ENCODE data around the gene MMD. TPM values are rescaled to one million over a fixed set of nuclear protein-coding genes. Genes with fewer than 3 reads are reported as not detected.

MMD gene
- total and polyA plus RNA-seq, 9 of the 15 experiments (the other 6 are each of a cell fraction or from before 2014, with no cell fraction given) = 3.1 to 18.9 (median 10.7) TPM

DNA sequence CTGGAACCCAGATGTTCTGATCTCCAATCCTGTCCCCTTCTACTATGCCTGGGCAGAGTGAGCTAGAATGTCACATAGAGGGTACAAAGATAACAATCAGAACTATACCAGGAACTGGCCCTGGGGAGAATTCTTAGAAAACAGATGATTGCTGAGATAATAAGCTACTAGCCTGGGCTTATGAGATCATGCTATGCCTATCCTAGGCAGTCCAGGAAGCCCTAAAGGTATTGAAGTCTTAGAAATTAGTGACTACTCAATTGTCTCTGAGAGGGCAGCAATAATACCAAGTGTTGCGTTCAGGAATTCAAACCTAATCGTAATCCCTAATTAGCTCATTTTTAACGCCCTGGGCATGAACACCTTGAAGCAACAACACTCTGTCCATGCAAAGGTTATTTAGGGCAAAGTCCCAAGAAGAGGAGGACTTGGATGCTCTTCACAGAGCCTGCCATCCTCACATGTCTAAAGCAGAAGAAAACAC, 77.1 kb downstream of the MMD start (continued):
- TF ChIP-seq HOXB6 (CRISPR knock-in tag; IDR thresholded peaks at IDR 0.05; ENCODE audit: borderline replicate concordance) (no peak), ZNF584 (CRISPR knock-in tag; IDR thresholded peaks at IDR 0.05; ENCODE audit: low read depth) (peak; percentile 79; the same call in 1 of the 2 replicates), ZBTB7A (IDR thresholded peaks at IDR 0.05; ENCODE audit: borderline replicate concordance, control insufficient read depth, low read depth, low read length) (no peak), WHSC1 (IDR thresholded peaks at IDR 0.05; ENCODE audit: low read length) (no peak), ZSCAN29 (IDR thresholded peaks at IDR 0.05) (no peak), TBP (optimal IDR thresholded peaks at IDR 0.05; ENCODE audit: low read depth, low read length) (no peak), STAG1 (CRISPR knock-in tag; IDR thresholded peaks at IDR 0.05; ENCODE audit: borderline replicate concordance) (no peak), TEAD4 (IDR thresholded peaks at IDR 0.05; ENCODE audit: low read length) (peak; percentile 77), TEAD4 (CRISPR knock-in tag; IDR thresholded peaks at IDR 0.05; ENCODE audit: borderline replicate concordance) (no peak), ZNF184 (CRISPR knock-in tag; IDR thresholded peaks at IDR 0.05) (no peak), PHF20 (IDR thresholded peaks at IDR 0.05; ENCODE audit: partially characterized antibody) (no peak), SMC3 (conservative IDR thresholded peaks at IDR 0.05; ENCODE audit: insufficient read depth, low read depth, low read length) (no peak), GTF2F1 (IDR thresholded peaks at IDR 0.05; ENCODE audit: low read depth, low read length) (no peak), TCF3 (CRISPR knock-in tag; IDR thresholded peaks at IDR 0.05) (peak; percentile 58), POLR2AphosphoS5 (IDR thresholded peaks at IDR 0.05; ENCODE audit: control insufficient read depth, insufficient read depth, low read depth, low read length) (no peak), CHAMP1 (IDR thresholded peaks at IDR 0.05) (no peak), POU5F1 (IDR thresholded peaks at IDR 0.05; ENCODE audit: borderline replicate concordance, low read depth, low read length, partially characterized antibody) (no peak), HNRNPUL1 (IDR thresholded peaks at IDR 0.05; ENCODE audit: low read length) (no peak), TAL1 (IDR thresholded peaks at IDR 0.05) (peak; percentile 67), SIRT6 (IDR thresholded peaks at IDR 0.05; ENCODE audit: low read depth, low read length) (no peak), MCM5 (IDR thresholded peaks at IDR 0.05; ENCODE audit: low read depth) (no peak), ZNF174 (CRISPR knock-in tag; IDR thresholded peaks at IDR 0.05) (no peak), DIDO1 (tag; IDR thresholded peaks at IDR 0.05; ENCODE audit: low read depth) (no peak), SP1 (CRISPR knock-in tag; IDR thresholded peaks at IDR 0.05) (no peak), ASH1L (IDR thresholded peaks at IDR 0.05; ENCODE audit: borderline replicate concordance, low read depth, partially characterized antibody) (no peak), TCFL5 (CRISPR knock-in tag; conservative IDR thresholded peaks at IDR 0.05) (no peak), BDP1 (IDR thresholded peaks at IDR 0.05; ENCODE audit: insufficient read depth, insufficient read length) (no peak), TGIF2 (CRISPR knock-in tag; IDR thresholded peaks at IDR 0.05) (no peak)
- TF ChIP-seq, protein P1, sequence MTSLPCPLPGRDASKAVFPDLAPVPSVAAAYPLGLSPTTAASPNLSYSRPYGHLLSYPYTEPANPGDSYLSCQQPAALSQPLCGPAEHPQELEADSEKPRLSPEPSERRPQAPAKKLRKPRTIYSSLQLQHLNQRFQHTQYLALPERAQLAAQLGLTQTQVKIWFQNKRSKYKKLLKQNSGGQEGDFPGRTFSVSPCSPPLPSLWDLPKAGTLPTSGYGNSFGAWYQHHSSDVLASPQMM (CRISPR knock-in tag; IDR thresholded peaks at IDR 0.05) = no peak

Measured in K562 (cell line).